Hepatocyte (in vitro differentiated cells): ENCODE measurements around the gene PLEKHA7.

Source experiments
- EZH2 ChIP-seq: fragments of 200-600 bp; sonication (generic); IDR thresholded peaks from 2 replicates; pipeline ENCODE4 v1.6.1; 2016; ENCODE audit warnings: antibody characterized with exemption, mild to moderate bottlenecking, borderline replicate concordance
- EZH2phosphoT487 ChIP-seq: fragments of 200-600 bp; sonication (generic); IDR thresholded peaks from one replicate; pipeline ENCODE4 v1.6.1; 2018; ENCODE audit warnings: antibody characterized with exemption, mild to moderate bottlenecking, low read depth, moderate library complexity; ENCODE audit not compliant: unreplicated experiment, severe bottlenecking
- TF ChIP-seq, protein P1 (sequence below): fragments of 200-600 bp; sonication (generic); IDR thresholded peaks from 2 replicates; pipeline ENCODE4 v1.5.1; 2016; ENCODE audit warnings: antibody characterized with exemption, mild to moderate bottlenecking; ENCODE audit not compliant: poor library complexity

DNA sequence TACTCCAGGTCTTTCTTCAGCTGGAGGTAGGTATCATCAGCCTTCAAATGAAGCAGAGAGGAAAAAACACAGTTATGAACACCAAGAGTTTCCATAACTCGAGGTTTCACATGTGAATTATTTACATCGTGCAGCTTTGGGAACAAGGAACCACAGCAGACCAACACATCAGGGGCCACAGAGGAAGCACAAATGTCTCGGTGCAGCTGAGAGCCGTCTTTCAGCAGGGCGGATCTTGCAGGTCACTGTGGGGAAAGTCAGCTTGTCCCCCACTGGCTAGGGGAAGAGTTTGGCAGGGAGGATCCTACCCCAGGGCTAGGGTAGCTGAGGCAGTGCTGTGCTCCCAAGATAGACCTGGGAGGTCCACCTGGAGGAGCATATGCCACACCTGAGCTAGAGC is 201.1 kb downstream of the PLEKHA7 start:
- TF ChIP-seq, protein P1, sequence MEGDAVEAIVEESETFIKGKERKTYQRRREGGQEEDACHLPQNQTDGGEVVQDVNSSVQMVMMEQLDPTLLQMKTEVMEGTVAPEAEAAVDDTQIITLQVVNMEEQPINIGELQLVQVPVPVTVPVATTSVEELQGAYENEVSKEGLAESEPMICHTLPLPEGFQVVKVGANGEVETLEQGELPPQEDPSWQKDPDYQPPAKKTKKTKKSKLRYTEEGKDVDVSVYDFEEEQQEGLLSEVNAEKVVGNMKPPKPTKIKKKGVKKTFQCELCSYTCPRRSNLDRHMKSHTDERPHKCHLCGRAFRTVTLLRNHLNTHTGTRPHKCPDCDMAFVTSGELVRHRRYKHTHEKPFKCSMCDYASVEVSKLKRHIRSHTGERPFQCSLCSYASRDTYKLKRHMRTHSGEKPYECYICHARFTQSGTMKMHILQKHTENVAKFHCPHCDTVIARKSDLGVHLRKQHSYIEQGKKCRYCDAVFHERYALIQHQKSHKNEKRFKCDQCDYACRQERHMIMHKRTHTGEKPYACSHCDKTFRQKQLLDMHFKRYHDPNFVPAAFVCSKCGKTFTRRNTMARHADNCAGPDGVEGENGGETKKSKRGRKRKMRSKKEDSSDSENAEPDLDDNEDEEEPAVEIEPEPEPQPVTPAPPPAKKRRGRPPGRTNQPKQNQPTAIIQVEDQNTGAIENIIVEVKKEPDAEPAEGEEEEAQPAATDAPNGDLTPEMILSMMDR, result no peak
- TF ChIP-seq EZH2phosphoT487 (no peak), EZH2 (no peak)
